Measurements from ENCODE around the gene SLIT3.

Gene SLIT3

GRCh38 chr5:169091396-169091980, 209.5 kb downstream of the SLIT3 start:
- TF ChIP-seq MAX (IDR thresholded peaks at IDR 0.05; ENCODE audit: low read depth, low read length) = no peak
- no peak overlapping the region for H3K4me3 ChIP-seq (ENCODE audit: low read depth, low read length)
- DNase-seq (ENCODE audit: low read depth) = no peak

GRCh38 chr5:169089343-169089742, 211.6 kb downstream of the SLIT3 start:
- DNase-seq (ENCODE audit: low read depth) = no peak
- no peak for TF ChIP-seq POLR2A (IDR thresholded peaks at IDR 0.05; ENCODE audit: extremely low read depth, insufficient read length)
- no peak for TF ChIP-seq MAX (IDR thresholded peaks at IDR 0.05; ENCODE audit: low read depth, low read length)
- TF ChIP-seq CTCF (IDR thresholded peaks at IDR 0.05; ENCODE audit: low read depth, low read length) = no peak
- no peak for TF ChIP-seq MYC (IDR thresholded peaks at IDR 0.05; ENCODE audit: low read depth, low read length)
- H3K4me3 ChIP-seq (ENCODE audit: low read depth, low read length) = no peak overlapping the region

GRCh38 chr5:169088028-169088725, 212.8 kb downstream of the SLIT3 start:
- no peak for DNase-seq (ENCODE audit: low read depth)
- H3K4me3 ChIP-seq (ENCODE audit: low read depth, low read length) = no peak overlapping the region
- no peak for TF ChIP-seq MYC (IDR thresholded peaks at IDR 0.05; ENCODE audit: low read depth, low read length)

GRCh38 chr5:169085636-169086035, 215.3 kb downstream of the SLIT3 start:
- TF ChIP-seq MYC (IDR thresholded peaks at IDR 0.05; ENCODE audit: low read depth, low read length) (no peak), MAX (IDR thresholded peaks at IDR 0.05; ENCODE audit: low read depth, low read length) (no peak), CTCF (IDR thresholded peaks at IDR 0.05; ENCODE audit: low read depth, low read length) (no peak), POLR2A (IDR thresholded peaks at IDR 0.05; ENCODE audit: extremely low read depth, insufficient read length) (no peak)
- DNase-seq (ENCODE audit: low read depth) = no peak
- H3K4me3 ChIP-seq (ENCODE audit: low read depth, low read length) = no peak overlapping the region

- no peak overlapping the region for H3K4me3 ChIP-seq (ENCODE audit: low read depth, low read length)
- TF ChIP-seq MAX (IDR thresholded peaks at IDR 0.05; ENCODE audit: low read depth, low read length) (no peak), CTCF (IDR thresholded peaks at IDR 0.05; ENCODE audit: low read depth, low read length) (no peak), POLR2A (IDR thresholded peaks at IDR 0.05; ENCODE audit: extremely low read depth, insufficient read length) (no peak), MYC (IDR thresholded peaks at IDR 0.05; ENCODE audit: low read depth, low read length) (no peak)
- DNase-seq (ENCODE audit: low read depth) = no peak
Observed at GRCh38 chr5:169085212-169085611, 215.7 kb downstream of the SLIT3 start.

- TF ChIP-seq POLR2A (IDR thresholded peaks at IDR 0.05; ENCODE audit: extremely low read depth, insufficient read length) = no peak
- TF ChIP-seq MYC (IDR thresholded peaks at IDR 0.05; ENCODE audit: low read depth, low read length) = no peak
- no peak for TF ChIP-seq MAX (IDR thresholded peaks at IDR 0.05; ENCODE audit: low read depth, low read length)
- no peak for TF ChIP-seq CTCF (IDR thresholded peaks at IDR 0.05; ENCODE audit: low read depth, low read length)
- H3K4me3 ChIP-seq (ENCODE audit: low read depth, low read length) = no peak overlapping the region
- no peak for DNase-seq (ENCODE audit: low read depth)
Observed at GRCh38 chr5:169084775-169085174, 216.2 kb downstream of the SLIT3 start.

All from NB4 (cell line).